Ishikawa (cell line): ENCODE data around the gene AQP2.

Experiments
- CEBPB ChIP-seq: IDR thresholded peaks from 2 replicates; pipeline ENCODE4 v1.6.1; 2012
- CREB1 ChIP-seq: IDR thresholded peaks from 2 replicates; pipeline ENCODE4 v1.6.1; 2012; ENCODE audit warnings: low read depth
- EGR1 ChIP-seq: IDR thresholded peaks from 2 replicates; pipeline ENCODE4 v1.6.1; 2012
- EP300 ChIP-seq: IDR thresholded peaks from 2 replicates; pipeline ENCODE4 v1.6.1; 2012; ENCODE audit warnings: borderline replicate concordance
- FOXM1 ChIP-seq: IDR thresholded peaks from 2 replicates; pipeline ENCODE4 v1.6.1; 2012; ENCODE audit warnings: low read depth, borderline replicate concordance
- MAX ChIP-seq: IDR thresholded peaks from 2 replicates; pipeline ENCODE4 v1.6.1; 2012
- NFIC ChIP-seq: IDR thresholded peaks from 2 replicates; pipeline ENCODE4 v1.6.1; 2012
- RAD21 ChIP-seq: IDR thresholded peaks from 2 replicates; pipeline ENCODE4 v1.6.1; 2012; ENCODE audit warnings: low read depth
- REST ChIP-seq: IDR thresholded peaks from 2 replicates; pipeline ENCODE4 v1.6.1; 2012; ENCODE audit warnings: low read depth, mild to moderate bottlenecking
- TAF1 ChIP-seq: IDR thresholded peaks from 2 replicates; pipeline ENCODE4 v1.6.1; 2012; ENCODE audit warnings: low read depth, mild to moderate bottlenecking
- TCF12 ChIP-seq: IDR thresholded peaks from 2 replicates; pipeline ENCODE4 v1.6.1; 2012; ENCODE audit warnings: low read depth
- TEAD4 ChIP-seq: IDR thresholded peaks from 2 replicates; pipeline ENCODE4 v1.6.1; 2012
- USF1 ChIP-seq: IDR thresholded peaks from 2 replicates; pipeline ENCODE4 v1.6.1; 2012
- YY1 ChIP-seq: IDR thresholded peaks from 2 replicates; pipeline ENCODE4 v1.6.1; 2012; ENCODE audit warnings: low read depth
- ZBTB7A ChIP-seq: IDR thresholded peaks from 2 replicates; pipeline ENCODE4 v1.6.1; 2012; ENCODE audit warnings: low read depth

Gene AQP2

GRCh38 chr12:49967777-49968250, 17.3 kb downstream of the AQP2 start:
- TF ChIP-seq MAX = no peak
- no peak for TF ChIP-seq CREB1
- no peak for TF ChIP-seq TEAD4
- TF ChIP-seq CEBPB = no peak
- no peak for TF ChIP-seq USF1
- TF ChIP-seq TAF1 = no peak
- TF ChIP-seq NFIC = no peak
- no peak for TF ChIP-seq RAD21
- TF ChIP-seq REST = no peak
- TF ChIP-seq FOXM1 = no peak
- no peak for TF ChIP-seq TCF12
- no peak for TF ChIP-seq EP300
- no peak for TF ChIP-seq YY1
- TF ChIP-seq ZBTB7A = no peak
- TF ChIP-seq EGR1 = no peak

GRCh38 chr12:49968471-49968870, 17.9 kb downstream of the AQP2 start:
- TF ChIP-seq TEAD4 (no peak), YY1 (no peak)

GRCh38 chr12:49969027-49969426, 18.5 kb downstream of the AQP2 start:
- no peak for TF ChIP-seq NFIC
- no peak for TF ChIP-seq CREB1
- no peak for TF ChIP-seq TEAD4
- no peak for TF ChIP-seq USF1
- TF ChIP-seq YY1 = no peak
- TF ChIP-seq MAX = no peak
- no peak for TF ChIP-seq CEBPB
- TF ChIP-seq TCF12 = no peak
- no peak for TF ChIP-seq EGR1
- TF ChIP-seq FOXM1 = no peak
- no peak for TF ChIP-seq ZBTB7A
- TF ChIP-seq REST = no peak
- TF ChIP-seq EP300 = no peak
- no peak for TF ChIP-seq TAF1
- TF ChIP-seq RAD21 = no peak

GRCh38 chr12:49969651-49970429, 19.3 kb downstream of the AQP2 start:
- no peak for TF ChIP-seq TEAD4
- TF ChIP-seq EGR1 = no peak
- no peak for TF ChIP-seq NFIC
- TF ChIP-seq FOXM1 = no peak
- no peak for TF ChIP-seq CEBPB
- no peak for TF ChIP-seq CREB1

GRCh38 chr12:49970658-49971057, 20.1 kb downstream of the AQP2 start:
- TF ChIP-seq ZBTB7A (no peak), REST (no peak), USF1 (no peak), TCF12 (no peak), RAD21 (no peak)
